ENCODE results near the gene ANKRD33B.

Gene ANKRD33B

DNA sequence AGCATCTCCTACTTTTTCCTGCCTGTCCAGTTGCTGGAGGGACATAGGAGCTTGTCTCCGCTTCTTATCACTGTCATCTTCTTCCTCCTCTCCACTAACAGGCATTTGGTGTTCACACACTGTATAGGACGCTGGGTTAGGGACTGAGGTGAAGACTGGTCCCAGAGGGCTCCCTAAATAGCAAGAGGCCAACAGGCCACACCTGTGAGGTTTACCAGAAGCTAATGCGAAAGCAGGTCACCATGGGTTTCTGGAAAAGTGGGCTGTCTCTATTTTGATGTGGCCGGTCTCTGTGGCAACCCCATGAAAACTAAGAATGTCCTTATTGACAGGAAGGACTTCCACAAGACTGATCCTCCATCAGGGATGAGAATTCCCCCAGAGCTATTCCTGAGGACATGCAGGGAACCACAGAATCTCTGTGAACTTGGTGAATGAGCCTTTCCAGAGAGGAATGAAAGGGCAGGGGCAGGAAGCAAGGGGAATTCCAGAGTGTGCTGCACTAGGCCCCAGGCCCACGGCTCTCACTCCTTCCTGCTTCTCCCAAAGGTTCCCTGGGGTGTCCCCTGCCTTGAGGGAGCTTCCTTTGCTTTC is 135.5 kb downstream of the ANKRD33B start:
- DNase-seq (ENCODE audit: low spot score), result peak; percentile 45

DNA sequence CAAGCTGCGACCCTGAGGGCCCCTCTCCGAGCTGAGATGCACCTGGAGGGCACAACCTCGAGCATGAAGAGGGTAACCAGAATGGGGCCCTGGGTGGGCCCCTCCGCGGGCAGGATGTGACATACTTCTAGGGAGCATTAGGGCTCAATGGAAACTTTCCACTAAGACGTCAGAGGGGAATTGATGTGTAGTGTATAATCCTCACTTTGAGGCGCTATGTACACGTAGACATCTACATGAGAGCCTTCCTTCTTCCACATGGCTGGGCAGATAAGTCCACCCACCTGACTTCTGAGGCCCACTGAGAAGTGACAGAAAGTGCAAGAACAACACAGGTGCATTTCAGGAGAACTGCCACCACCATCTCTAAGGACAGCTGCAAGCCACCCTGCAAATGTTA is 136.1 kb downstream of the ANKRD33B start:
- DNase-seq (ENCODE audit: low spot score), result peak; percentile 81

DNA sequence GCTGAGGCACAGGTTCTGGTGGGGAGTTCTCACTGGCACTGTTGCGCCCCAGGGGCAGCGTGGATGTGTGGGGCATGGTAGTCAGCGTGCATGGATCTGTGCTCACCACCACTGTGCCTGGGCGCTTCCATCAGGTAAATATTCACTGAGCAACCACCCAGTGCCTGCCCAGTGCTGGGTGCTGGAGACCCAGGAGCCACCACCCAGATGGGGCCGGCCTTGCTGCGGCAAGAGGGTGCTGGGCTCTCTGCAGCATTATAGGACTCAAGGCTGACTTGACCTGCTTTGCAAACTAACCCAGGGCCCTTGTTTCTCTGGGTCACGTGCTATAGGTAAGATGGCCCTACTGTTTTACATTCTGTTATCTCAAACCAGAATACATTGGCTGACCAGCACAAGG is 136.6 kb downstream of the ANKRD33B start:
- DNase-seq (ENCODE audit: low spot score), result no peak

DNA sequence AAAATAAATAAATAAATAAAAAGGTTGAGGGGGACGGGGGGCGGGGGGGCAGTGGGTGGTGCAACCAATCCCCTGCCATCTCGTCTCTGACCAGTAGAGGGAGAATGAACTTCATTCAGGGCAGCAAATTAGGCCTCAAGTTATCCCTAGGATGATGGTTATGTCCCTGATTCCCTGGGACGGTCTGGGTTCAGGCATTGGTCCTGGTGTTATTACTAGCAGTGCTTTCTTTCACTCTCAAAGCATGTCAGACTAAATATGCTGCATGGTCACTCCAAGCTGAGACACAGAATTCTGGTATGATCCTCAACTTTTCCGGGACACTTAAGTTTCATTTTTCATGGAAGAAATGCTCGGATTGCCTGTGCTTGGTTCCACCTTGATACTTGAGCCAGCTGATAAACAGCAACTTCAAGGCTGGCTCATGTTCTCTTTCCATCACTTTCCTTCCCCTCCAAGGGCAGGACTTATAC is 137.7 kb downstream of the ANKRD33B start:
- DNase-seq (ENCODE audit: low spot score), result peak; percentile 61

DNA sequence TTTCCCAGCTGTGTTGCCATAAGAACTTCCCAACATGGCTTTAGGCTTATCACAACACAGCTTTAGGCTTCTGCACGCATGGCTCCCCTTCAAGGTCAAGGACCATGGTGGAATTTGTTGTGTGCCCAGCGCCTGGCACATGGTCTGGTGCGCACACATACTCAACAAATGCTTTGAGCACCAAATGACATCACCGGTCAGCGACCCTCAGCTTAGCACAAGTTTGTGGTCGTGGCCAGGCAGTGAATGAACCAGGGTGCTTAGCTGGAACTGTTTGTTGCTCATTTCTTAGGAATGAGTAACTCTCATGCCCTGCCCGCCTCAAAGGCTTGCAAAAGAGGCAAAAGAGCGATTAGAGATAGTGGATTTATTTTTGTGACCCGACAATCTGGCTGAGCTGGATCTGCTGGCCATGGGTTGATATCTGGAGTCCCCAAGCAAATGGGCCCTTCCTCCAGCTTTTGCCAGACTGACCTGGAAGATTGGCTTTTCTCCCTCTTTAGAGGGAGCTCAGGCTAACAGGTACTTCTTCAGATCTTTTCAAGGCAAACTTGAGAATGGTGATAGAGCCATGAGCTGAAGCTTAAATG is 138.3 kb downstream of the ANKRD33B start:
- no peak for DNase-seq (ENCODE audit: low spot score)

DNA sequence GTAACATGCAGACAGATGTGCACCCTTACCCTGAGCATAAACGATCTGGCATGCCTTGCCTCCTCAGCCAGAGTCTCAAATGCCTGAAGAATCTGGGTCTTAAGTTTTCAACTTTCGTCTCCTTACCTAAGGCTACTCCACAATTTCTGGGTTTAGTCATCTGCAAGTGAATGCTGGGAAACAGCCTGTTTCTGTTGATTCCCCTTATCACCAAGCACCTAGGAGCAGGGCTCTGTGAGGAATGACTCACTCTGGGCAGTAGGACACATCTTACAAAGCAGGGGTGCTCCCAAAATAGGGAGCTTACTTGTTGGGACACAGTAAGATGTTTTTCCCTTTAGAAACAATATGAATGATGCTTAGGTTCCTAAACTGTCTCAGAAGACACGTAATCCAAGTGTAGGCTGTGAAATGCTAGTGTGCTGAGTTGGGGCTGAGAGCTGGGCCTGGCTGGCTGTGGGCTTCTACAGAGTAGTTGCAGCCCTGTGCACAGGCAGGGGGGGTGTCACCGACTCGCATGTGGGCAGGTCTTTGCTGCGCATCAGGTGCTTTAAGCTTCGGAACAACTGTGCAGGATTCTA is 139.1 kb downstream of the ANKRD33B start:
- DNase-seq (ENCODE audit: low spot score), result peak; percentile 20

DNA sequence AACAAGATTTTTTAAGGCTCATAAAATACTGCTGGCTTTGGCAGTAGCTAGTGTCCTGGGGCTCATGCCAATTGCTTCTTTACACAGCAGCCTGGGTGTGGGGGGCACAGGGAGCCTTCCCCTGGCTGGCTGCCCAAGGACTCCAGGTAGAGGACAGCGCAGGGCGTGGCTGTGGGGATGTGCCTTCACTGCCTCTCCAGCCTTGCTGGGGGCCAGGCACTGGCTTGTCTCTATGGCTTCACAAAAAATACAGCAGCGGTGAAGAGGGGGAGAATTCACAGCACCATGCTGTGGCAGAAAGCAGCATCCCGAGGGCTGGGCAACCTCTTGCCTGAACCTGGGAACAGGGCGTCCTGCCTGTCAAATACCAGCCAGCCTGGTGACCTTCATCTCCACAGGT is 139.8 kb downstream of the ANKRD33B start:
- DNase-seq (ENCODE audit: low spot score), result no peak

DNA sequence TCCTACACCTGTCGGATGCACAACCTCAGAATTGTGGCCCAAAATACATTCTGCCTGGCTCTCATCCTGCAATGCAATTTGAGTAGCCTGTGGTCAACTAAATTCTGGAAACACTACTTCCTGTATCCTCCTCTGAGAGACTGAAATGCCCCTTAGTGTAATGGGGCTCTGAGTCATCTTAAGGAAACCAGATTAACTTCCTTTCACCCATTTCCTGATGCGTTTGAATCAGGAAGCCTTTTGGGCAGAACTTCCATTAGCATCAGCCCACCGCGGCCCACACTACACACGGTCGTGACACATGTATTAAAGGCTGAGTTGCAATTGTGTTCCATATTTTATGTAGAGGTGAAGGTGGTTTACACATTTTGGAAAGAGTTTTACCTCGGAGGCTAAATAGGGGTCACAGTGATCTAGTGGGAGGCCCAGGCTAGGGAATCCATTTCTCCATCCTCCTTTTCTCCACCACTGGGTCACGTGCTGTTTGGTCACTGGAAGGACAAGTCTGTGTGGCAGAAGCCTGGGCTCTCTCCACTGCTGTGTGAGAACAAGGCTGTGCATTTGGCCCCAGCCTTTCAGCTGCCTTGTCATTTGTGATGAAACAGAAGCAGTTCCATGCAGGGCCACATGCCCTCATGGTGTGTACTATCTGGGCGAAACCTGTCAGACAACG is 141.2 kb downstream of the ANKRD33B start:
- no peak for DNase-seq (ENCODE audit: low spot score)

DNA sequence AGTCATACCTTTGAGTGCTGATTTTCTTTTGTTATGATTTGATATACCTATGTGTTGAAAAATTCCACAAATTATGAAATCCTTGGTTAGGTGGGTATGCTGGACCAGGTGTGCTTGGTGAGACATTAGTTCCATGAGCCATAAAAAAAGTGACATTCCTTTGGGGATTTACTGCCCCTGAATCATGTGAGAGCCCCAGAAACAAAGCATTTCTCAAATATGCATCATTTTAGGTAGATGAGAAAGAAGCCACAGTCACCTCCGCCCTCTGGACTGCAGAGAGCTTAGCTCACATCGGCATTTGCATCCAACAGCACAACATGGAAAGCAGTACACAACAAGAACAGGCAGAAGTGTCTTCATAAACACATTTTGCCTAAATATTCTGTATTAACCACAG is 141.9 kb downstream of the ANKRD33B start:
- DNase-seq (ENCODE audit: low spot score), result no peak

DNA sequence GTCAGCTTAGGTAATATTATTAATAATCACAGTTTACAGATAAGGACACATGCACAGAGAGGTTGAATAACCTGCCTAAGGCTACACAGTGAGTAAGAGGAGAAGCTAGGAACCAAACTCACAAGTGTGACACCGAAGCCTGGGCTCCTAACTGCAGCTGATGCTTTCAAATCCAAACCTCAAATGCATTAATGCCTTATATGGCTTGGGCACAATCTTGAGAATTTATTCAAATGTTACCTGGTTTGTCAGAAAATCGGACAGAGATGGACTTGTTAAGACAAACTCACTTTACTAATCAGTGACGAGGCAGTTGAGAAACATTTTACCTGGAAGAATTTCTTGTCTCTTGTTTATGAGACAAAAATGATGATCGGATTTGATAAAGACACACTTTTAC is 142.5 kb downstream of the ANKRD33B start:
- no peak for DNase-seq (ENCODE audit: low spot score)
